KMS-11 (cell line): ENCODE measurements around the gene DAB2.

Source experiments
- H2AFZ ChIP-seq: fragments of 200-600 bp; sonication (generic); 2 replicates; pipeline ENCODE4 v1.6.1; 2016; ENCODE audit warnings: antibody characterized with exemption, mixed run types, low read depth
- H3K27ac ChIP-seq: fragments of 200-600 bp; sonication (generic); 2 replicates; pipeline ENCODE4 v1.6.1; 2016; ENCODE audit warnings: mild to moderate bottlenecking, mixed run types
- H3K27me3 ChIP-seq: fragments of 200-600 bp; sonication (generic); 2 replicates; pipeline ENCODE4 v1.6.1; 2017; ENCODE audit warnings: mild to moderate bottlenecking, low read depth, mixed run types, moderate library complexity; ENCODE audit not compliant: insufficient read depth
- H3K36me3 ChIP-seq: fragments of 200-600 bp; sonication (generic); 2 replicates; pipeline ENCODE4 v1.6.1; 2017; ENCODE audit warnings: mild to moderate bottlenecking, mixed run types; ENCODE audit not compliant: insufficient read depth
- H3K4me1 ChIP-seq: fragments of 200-600 bp; sonication (generic); 2 replicates; pipeline ENCODE4 v1.6.1; 2016; ENCODE audit warnings: mild to moderate bottlenecking, low read depth, mixed run types; ENCODE audit not compliant: poor library complexity, severe bottlenecking
- H3K4me2 ChIP-seq: fragments of 200-600 bp; sonication (generic); 2 replicates; pipeline ENCODE4 v1.7.0; 2016; ENCODE audit warnings: mild to moderate bottlenecking, mixed run types
- H3K4me3 ChIP-seq: fragments of 200-600 bp; sonication (generic); IDR thresholded peaks from 2 replicates; pipeline ENCODE4 v1.6.1; 2017; ENCODE audit warnings: low read depth, low read length, mixed read lengths; ENCODE audit not compliant: insufficient read depth
- H3K79me2 ChIP-seq: fragments of 200-600 bp; sonication (generic); 2 replicates; pipeline ENCODE4 v1.6.1; 2016; ENCODE audit warnings: low read depth, mixed run types; ENCODE audit not compliant: insufficient read depth
- H3K9ac ChIP-seq: fragments of 200-600 bp; sonication (generic); 2 replicates; pipeline ENCODE4 v1.6.1; 2016; ENCODE audit warnings: mild to moderate bottlenecking, mixed run types
- H4K20me1 ChIP-seq: fragments of 200-600 bp; sonication (generic); 2 replicates; pipeline ENCODE4 v1.6.1; 2016; ENCODE audit warnings: mild to moderate bottlenecking, mixed run types; ENCODE audit not compliant: insufficient read depth
- TF ChIP-seq, protein P1 (sequence below): fragments of 200-600 bp; sonication (generic); conservative IDR thresholded peaks from 2 replicates; pipeline ENCODE4 v1.6.1; 2017; ENCODE audit warnings: low read depth, mild to moderate bottlenecking, antibody characterized with exemption, low read length, moderate library complexity, mixed read lengths

Gene DAB2

DNA sequence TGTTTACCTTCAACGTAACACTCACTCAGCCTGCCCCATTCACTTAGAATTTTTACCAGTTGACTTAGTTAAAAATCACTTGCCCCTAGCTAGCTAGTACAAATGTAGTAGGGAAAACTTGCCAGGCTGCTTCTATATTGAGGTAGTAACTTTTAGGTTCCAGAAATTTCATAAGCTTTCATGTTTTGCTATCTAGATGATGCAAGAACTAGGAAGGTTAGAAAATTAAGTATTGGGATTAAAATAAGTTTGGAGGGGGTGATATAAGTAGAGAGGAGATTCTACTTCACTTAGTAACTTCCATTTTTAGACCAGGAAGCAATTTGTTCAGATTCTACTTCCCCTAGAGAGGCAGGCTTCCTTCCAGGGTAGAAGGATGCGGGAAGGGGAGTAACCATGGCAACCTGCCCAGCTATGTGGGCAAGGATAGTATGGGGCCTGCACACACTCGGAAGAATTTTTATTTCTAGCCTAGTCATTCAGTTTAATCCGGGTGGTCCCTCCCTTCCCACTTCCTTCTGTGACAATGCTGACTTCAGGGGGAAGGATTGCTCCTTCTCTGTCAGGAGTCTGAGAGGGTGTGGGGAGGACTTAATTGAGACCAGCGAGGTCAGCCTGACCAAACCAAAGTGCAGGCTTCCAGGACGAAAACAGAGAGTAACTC is 4.2 kb downstream of the DAB2 start:
- H4K20me1 ChIP-seq = no peaks in the 10 kb centered on the region
- no peak overlapping the region for H3K27ac ChIP-seq
- no peaks in the 10 kb centered on the region for H3K27me3 ChIP-seq
- H3K79me2 ChIP-seq = no peaks in the 10 kb centered on the region
- H3K4me1 ChIP-seq = no peaks in the 10 kb centered on the region
- H3K4me3 ChIP-seq = no peak overlapping the region
- no peaks in the 10 kb centered on the region for H3K36me3 ChIP-seq
- H3K9ac ChIP-seq = no peak overlapping the region
- no peak overlapping the region for H2AFZ ChIP-seq
- TF ChIP-seq, protein P1, sequence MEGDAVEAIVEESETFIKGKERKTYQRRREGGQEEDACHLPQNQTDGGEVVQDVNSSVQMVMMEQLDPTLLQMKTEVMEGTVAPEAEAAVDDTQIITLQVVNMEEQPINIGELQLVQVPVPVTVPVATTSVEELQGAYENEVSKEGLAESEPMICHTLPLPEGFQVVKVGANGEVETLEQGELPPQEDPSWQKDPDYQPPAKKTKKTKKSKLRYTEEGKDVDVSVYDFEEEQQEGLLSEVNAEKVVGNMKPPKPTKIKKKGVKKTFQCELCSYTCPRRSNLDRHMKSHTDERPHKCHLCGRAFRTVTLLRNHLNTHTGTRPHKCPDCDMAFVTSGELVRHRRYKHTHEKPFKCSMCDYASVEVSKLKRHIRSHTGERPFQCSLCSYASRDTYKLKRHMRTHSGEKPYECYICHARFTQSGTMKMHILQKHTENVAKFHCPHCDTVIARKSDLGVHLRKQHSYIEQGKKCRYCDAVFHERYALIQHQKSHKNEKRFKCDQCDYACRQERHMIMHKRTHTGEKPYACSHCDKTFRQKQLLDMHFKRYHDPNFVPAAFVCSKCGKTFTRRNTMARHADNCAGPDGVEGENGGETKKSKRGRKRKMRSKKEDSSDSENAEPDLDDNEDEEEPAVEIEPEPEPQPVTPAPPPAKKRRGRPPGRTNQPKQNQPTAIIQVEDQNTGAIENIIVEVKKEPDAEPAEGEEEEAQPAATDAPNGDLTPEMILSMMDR = no peak
- no peak overlapping the region for H3K4me2 ChIP-seq

DNA sequence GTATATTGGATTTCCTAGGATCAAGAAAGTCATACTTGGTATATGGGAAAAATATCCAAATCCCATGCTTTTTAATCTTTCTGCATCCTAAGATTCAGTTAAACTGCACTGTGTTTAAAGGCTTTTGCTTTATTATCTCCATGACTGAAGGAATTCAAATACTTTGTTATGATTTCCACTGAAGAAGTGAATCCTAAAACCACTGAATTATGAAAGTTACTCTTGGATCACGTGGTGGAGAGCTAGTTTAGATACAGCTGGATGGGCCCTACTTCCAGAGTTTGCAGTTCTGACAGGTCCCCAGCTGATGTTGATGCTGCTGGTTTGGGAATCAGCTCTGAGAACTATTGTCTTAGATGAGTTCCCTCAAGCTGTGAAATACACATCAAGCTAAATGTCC is 5.0 kb downstream of the DAB2 start:
- no peak overlapping the region for H3K27ac ChIP-seq
- no peaks in the 10 kb centered on the region for H4K20me1 ChIP-seq
- H3K36me3 ChIP-seq = no peaks in the 10 kb centered on the region
- H3K79me2 ChIP-seq = no peaks in the 10 kb centered on the region
- no peak overlapping the region for H2AFZ ChIP-seq
- H3K4me2 ChIP-seq = no peak overlapping the region
- H3K27me3 ChIP-seq = no peaks in the 10 kb centered on the region
- no peak overlapping the region for H3K4me3 ChIP-seq
- TF ChIP-seq, protein P1 = no peak
- H3K4me1 ChIP-seq = no peaks in the 10 kb centered on the region
- H3K9ac ChIP-seq = no peak overlapping the region

DNA sequence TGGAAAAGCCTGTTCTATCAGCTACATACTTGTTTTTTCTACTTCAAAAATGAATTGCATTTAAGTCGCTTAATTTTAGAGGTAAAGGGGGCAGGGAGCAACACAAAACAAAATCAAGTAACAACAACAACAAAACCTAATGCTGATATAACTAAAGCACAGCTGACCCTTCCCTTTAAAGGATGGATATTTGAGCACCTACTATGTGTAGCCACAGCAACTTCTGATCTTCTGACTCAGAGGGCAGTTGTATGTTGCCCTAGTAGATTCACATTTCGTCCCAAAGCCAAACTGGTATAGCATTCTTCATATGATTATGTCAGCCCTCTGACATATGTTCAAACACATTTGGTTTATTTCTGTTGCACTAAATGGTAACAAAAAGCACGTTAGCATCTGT is 6.8 kb downstream of the DAB2 start:
- no peak overlapping the region for H3K4me3 ChIP-seq
- TF ChIP-seq, protein P1 = no peak
- H2AFZ ChIP-seq = no peak overlapping the region
- H4K20me1 ChIP-seq = no peaks in the 10 kb centered on the region
- no peaks in the 10 kb centered on the region for H3K79me2 ChIP-seq
- no peaks in the 10 kb centered on the region for H3K4me1 ChIP-seq
- no peak overlapping the region for H3K4me2 ChIP-seq
- no peak overlapping the region for H3K9ac ChIP-seq
- no peaks in the 10 kb centered on the region for H3K36me3 ChIP-seq
- no peak overlapping the region for H3K27ac ChIP-seq
- no peaks in the 10 kb centered on the region for H3K27me3 ChIP-seq

DNA sequence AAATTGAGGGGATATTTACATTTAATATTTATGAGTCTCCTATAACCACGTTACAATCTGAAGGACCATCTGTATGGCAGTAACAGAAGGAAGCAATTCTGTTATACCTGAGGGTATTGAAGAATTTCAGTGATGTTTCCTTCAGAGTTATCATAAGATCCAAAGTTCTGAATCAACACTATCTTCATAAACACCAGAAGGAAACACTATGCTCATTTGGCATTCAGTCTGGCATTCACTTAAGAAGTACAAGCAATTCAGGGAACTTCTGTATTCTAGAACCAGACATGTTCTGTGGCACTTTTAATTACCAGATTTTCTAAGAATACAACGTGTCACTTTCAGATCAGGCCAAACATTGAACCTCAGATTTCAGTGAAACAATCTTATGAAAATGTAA is 9.6 kb downstream of the DAB2 start:
- Histone ChIP-seq H3K9ac (no peak overlapping the region), H3K4me3 (no peak overlapping the region), H4K20me1 (no peaks in the 10 kb centered on the region), H3K79me2 (no peaks in the 10 kb centered on the region), H3K36me3 (no peaks in the 10 kb centered on the region), H3K27ac (no peak overlapping the region), H3K4me1 (no peaks in the 10 kb centered on the region), H3K27me3 (no peaks in the 10 kb centered on the region), H3K4me2 (no peak overlapping the region), H2AFZ (no peak overlapping the region)
- TF ChIP-seq, protein P1 = no peak
